ENCODE measurements around the gene SPATA13.

Gene SPATA13

GRCh38 chr13:24323036-24323738, 162.7 kb downstream of the SPATA13 start:
- no peak for TF ChIP-seq POLR2AphosphoS5 (IDR thresholded peaks at IDR 0.05; ENCODE audit: low read depth, low read length)
- TF ChIP-seq TAF1 (IDR thresholded peaks at IDR 0.05; ENCODE audit: borderline replicate concordance, insufficient read depth, low read length): no peak
- no peak for TF ChIP-seq REST (IDR thresholded peaks at IDR 0.05; ENCODE audit: insufficient read depth in 1 of 2, low read depth in 2 of 2, low read length in 2 of 2)
- no peak for TF ChIP-seq FOXP2 (optimal IDR thresholded peaks at IDR 0.05; ENCODE audit: borderline replicate concordance, extremely low read depth, extremely low read length, insufficient read depth)
- TF ChIP-seq SIN3A (IDR thresholded peaks at IDR 0.05; ENCODE audit: borderline replicate concordance, insufficient read depth, low read length): no peak

DNA sequence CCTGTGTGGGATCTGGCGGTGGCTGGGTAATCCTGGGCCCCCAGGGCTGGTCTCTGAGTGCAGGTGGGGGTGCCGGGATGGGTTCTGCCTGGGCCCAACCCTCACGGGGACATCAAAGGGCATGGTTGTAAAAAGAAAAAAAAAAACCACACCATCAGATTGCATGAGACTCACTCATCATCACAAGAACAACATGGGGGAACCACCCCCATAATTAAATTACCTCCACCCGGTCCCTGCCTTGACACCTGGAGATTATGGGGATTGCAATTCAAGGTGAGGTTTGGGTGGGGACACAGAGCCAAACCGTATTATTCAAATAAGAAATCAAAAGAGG, 163.2 kb downstream of the SPATA13 start:
- TF ChIP-seq SIN3A (IDR thresholded peaks at IDR 0.05; ENCODE audit: borderline replicate concordance, insufficient read depth, low read length) (no peak), REST (IDR thresholded peaks at IDR 0.05; ENCODE audit: insufficient read depth in 1 of 2, low read depth in 2 of 2, low read length in 2 of 2) (no peak), POLR2AphosphoS5 (IDR thresholded peaks at IDR 0.05; ENCODE audit: low read depth, low read length) (no peak), FOXP2 (optimal IDR thresholded peaks at IDR 0.05; ENCODE audit: borderline replicate concordance, extremely low read depth, extremely low read length, insufficient read depth) (no peak), TAF1 (IDR thresholded peaks at IDR 0.05; ENCODE audit: borderline replicate concordance, insufficient read depth, low read length) (no peak)

DNA sequence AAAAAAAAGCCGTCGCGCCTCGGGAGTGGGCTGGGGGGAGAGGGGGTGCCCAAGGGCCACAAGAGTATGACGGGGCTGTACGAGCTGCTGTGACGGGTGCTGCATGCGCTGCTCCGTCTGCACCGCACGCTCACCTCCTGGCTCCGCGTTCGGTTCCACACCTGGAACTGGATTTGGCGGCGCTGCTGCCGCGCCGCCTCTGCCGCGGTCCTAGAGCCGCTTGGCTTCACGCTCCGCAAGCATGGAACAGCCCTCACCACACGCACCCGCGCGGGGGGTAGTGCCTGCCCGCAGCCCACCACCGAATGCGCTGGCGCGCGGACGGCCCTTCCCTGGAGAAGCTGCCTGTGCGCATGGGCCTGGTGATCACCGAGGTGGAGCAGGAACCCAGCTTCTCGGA, 167.6 kb downstream of the SPATA13 start:
- no peak for TF ChIP-seq SIN3A (IDR thresholded peaks at IDR 0.05; ENCODE audit: borderline replicate concordance, insufficient read depth, low read length)
- no peak for TF ChIP-seq TAF1 (IDR thresholded peaks at IDR 0.05; ENCODE audit: borderline replicate concordance, insufficient read depth, low read length)

GRCh38 chr13:24338721-24339120, 178.2 kb downstream of the SPATA13 start:
- TF ChIP-seq TAF1 (IDR thresholded peaks at IDR 0.05; ENCODE audit: borderline replicate concordance, insufficient read depth, low read length): no peak
- TF ChIP-seq FOXP2 (optimal IDR thresholded peaks at IDR 0.05; ENCODE audit: borderline replicate concordance, extremely low read depth, extremely low read length, insufficient read depth): no peak

GRCh38 chr13:24339937-24340607, 179.6 kb downstream of the SPATA13 start:
- TF ChIP-seq SIN3A (IDR thresholded peaks at IDR 0.05; ENCODE audit: borderline replicate concordance, insufficient read depth, low read length): no peak
- TF ChIP-seq FOXP2 (optimal IDR thresholded peaks at IDR 0.05; ENCODE audit: borderline replicate concordance, extremely low read depth, extremely low read length, insufficient read depth): no peak

- TF ChIP-seq SIN3A (IDR thresholded peaks at IDR 0.05; ENCODE audit: borderline replicate concordance, insufficient read depth, low read length): no peak
- TF ChIP-seq TAF1 (IDR thresholded peaks at IDR 0.05; ENCODE audit: borderline replicate concordance, insufficient read depth, low read length): no peak
- TF ChIP-seq FOXP2 (optimal IDR thresholded peaks at IDR 0.05; ENCODE audit: borderline replicate concordance, extremely low read depth, extremely low read length, insufficient read depth): no peak
- no peak for TF ChIP-seq POLR2AphosphoS5 (IDR thresholded peaks at IDR 0.05; ENCODE audit: low read depth, low read length)
- TF ChIP-seq REST (IDR thresholded peaks at IDR 0.05; ENCODE audit: insufficient read depth in 1 of 2, low read depth in 2 of 2, low read length in 2 of 2): no peak
Observed at GRCh38 chr13:24340608-24340955, 180.1 kb downstream of the SPATA13 start.

Data from PFSK-1 (cell line).